LHCN-M2 (cell line): Measurements from ENCODE around the gene RABIF. TPM values are rescaled to one million over a fixed set of nuclear protein-coding genes. Genes with fewer than 3 reads are reported as not detected.
A peak's percentile ranks its signal among the peaks of the same experiment; 100 is the strongest.

ENCODE experiments used
- DNase-seq: peaks from one replicate; pipeline ENCODE4 v3.0.0-alpha.2; 2012; ENCODE audit warnings: low read depth
- total RNA-seq: library from RNA; depleted of rRNA; stranded (reverse); fragments of >200 nt; gene quantifications from 2 replicates; pipeline ENCODE4 v1.2.3, GENCODE V29; 2014

Gene RABIF
- total RNA-seq, 1 experiment from 2014 or later: 7.1 TPM

GRCh38 chr1:202873026-202873425, 15.9 kb downstream of the RABIF start:
- no peak for DNase-seq

GRCh38 chr1:202871367-202871766, 17.6 kb downstream of the RABIF start:
- DNase-seq: no peak

GRCh38 chr1:202862679-202863560, 26.0 kb downstream of the RABIF start:
- DNase-seq: no peak

GRCh38 chr1:202861420-202862132, 27.4 kb downstream of the RABIF start:
- DNase-seq: peak; percentile 80

GRCh38 chr1:202860744-202861419, 28.1 kb downstream of the RABIF start:
- no peak for DNase-seq

GRCh38 chr1:202858789-202859414, 30.0 kb downstream of the RABIF start:
- DNase-seq: no peak

GRCh38 chr1:202858331-202858730, 30.6 kb downstream of the RABIF start:
- peak; percentile 20 for DNase-seq

GRCh38 chr1:202857136-202857610, 31.8 kb downstream of the RABIF start:
- DNase-seq: no peak

GRCh38 chr1:202856014-202856413, 32.9 kb downstream of the RABIF start:
- DNase-seq: no peak

GRCh38 chr1:202854787-202855186, 34.2 kb downstream of the RABIF start:
- no peak for DNase-seq

- peak; percentile 48 for DNase-seq
Observed at GRCh38 chr1:202852163-202852904, 36.6 kb downstream of the RABIF start.

GRCh38 chr1:202850593-202851362, 38.2 kb downstream of the RABIF start:
- DNase-seq: no peak

GRCh38 chr1:202848191-202848542, 40.8 kb downstream of the RABIF start:
- DNase-seq: no peak

- DNase-seq: no peak
Observed at GRCh38 chr1:202844935-202845334, 44.0 kb downstream of the RABIF start.

- DNase-seq: no peak
Observed at GRCh38 chr1:202844259-202844658, 44.7 kb downstream of the RABIF start.

GRCh38 chr1:202843081-202843480, 45.9 kb downstream of the RABIF start:
- DNase-seq: no peak

GRCh38 chr1:202837746-202838262, 51.1 kb downstream of the RABIF start:
- DNase-seq: no peak

- no peak for DNase-seq
Observed at GRCh38 chr1:202836623-202837403, 52.1 kb downstream of the RABIF start.

GRCh38 chr1:202835548-202836072, 53.3 kb downstream of the RABIF start:
- peak; percentile 36 for DNase-seq
